Natural killer cell (primary cell): Measurements from ENCODE around the gene TLE1. TPM values are rescaled to one million over a fixed set of nuclear protein-coding genes. Genes with fewer than 3 reads are reported as not detected.
A peak's percentile ranks its signal among the peaks of the same experiment; 100 is the strongest.

ENCODE experiments used
- ATAC-seq, 3 donors: fragments of 150-1000 bp in 2 of 3; fragments of 200-7000 bp in 1 of 3; cut with Tn5 transposase; 1 replicate in 1 of 3; 2 replicates in 2 of 3; pipeline ENCODE4 v1.10.0; 2021; ENCODE audit warnings: mild to moderate bottlenecking in 2 of 3, moderate library complexity in 2 of 3
- DNase-seq, 2 donors: peaks; one replicate each; pipeline versions ENCODE4 v3.0.0 to v3.0.0-alpha.2; 2013 to 2021; ENCODE audit warnings: mixed read lengths in 1 of 2
- H3K27ac ChIP-seq: one replicate; pipeline ENCODE4 v1.5.1; 2013; ENCODE audit warnings: mild to moderate bottlenecking, low read length
- H3K27me3 ChIP-seq: one replicate; pipeline ENCODE4 v1.6.1; 2013; ENCODE audit warnings: low read length; ENCODE audit not compliant: control insufficient read depth, insufficient read depth
- H3K36me3 ChIP-seq: one replicate; pipeline ENCODE4 v1.6.1; 2013; ENCODE audit warnings: low read length; ENCODE audit not compliant: control insufficient read depth, insufficient read depth
- H3K4me1 ChIP-seq: one replicate; pipeline ENCODE4 v1.6.1; 2013; ENCODE audit warnings: low read length; ENCODE audit not compliant: control insufficient read depth, insufficient read depth
- H3K4me3 ChIP-seq: one replicate; pipeline ENCODE4 v1.5.1; 2013; ENCODE audit warnings: low read length
- H3K9me3 ChIP-seq: one replicate; pipeline ENCODE4 v1.6.1; 2013; ENCODE audit warnings: low read length; ENCODE audit not compliant: control insufficient read depth, insufficient read depth
- H3K27ac Mint-ChIP-seq, 2 donors: one replicate each; pipeline ENCODE4 v1.8.0; 2022; ENCODE audit warnings: mild to moderate bottlenecking in 2 of 2, mixed read lengths in 2 of 2, moderate library complexity in 1 of 2
- H3K27me3 Mint-ChIP-seq, 2 donors: one replicate each; pipeline ENCODE4 v1.8.0; 2022; ENCODE audit warnings: low read depth in 2 of 2, mixed read lengths in 2 of 2
- H3K36me3 Mint-ChIP-seq: one replicate; pipeline ENCODE4 v1.8.0; 2022; ENCODE audit warnings: mixed read lengths
- H3K4me1 Mint-ChIP-seq, 2 donors: one replicate each; pipeline ENCODE4 v1.8.0; 2022; ENCODE audit warnings: mixed read lengths in 2 of 2
- H3K4me3 Mint-ChIP-seq: one replicate; pipeline ENCODE4 v1.8.0; 2022; ENCODE audit warnings: mild to moderate bottlenecking, moderate library complexity, mixed read lengths
- H3K9me3 Mint-ChIP-seq, 2 donors: one replicate each; pipeline ENCODE4 v1.8.0; 2022; ENCODE audit warnings: mixed read lengths in 2 of 2
- WGBS: methylation state at CpG from one replicate; pipeline ENCODE4 v1.1.7; 2013; ENCODE audit warnings: missing lambda C conversion rate; ENCODE audit not compliant: insufficient coverage; 5-methylcytosine and 5-hydroxymethylcytosine counted together
- intact Hi-C: fragments of 100-400 bp; cut with micrococcal nuclease; formaldehyde crosslinking; loops from one replicate; pipeline ENCODE4 v1.14.2; 2022
- total RNA-seq, 4 donors: library from RNA; stranded (reverse); fragments of 120-200 nt in 1 of 4; gene quantifications; one replicate each; pipeline versions ENCODE4 v1.2.3 to v1.2.4, GENCODE V29; 2013 to 2022
- TF ChIP-seq, protein P1 (sequence below): fragments of 200-600 bp; IDR thresholded peaks from one replicate; pipeline ENCODE4 v1.8.0; 2022; ENCODE audit warnings: antibody characterized with exemption

TLE1 gene
- total RNA-seq, 3 donors from 2014 or later (not counting 1 experiment from before 2014, with no cell fraction given), result 38.8 to 58.9 (median 44.5) TPM

GRCh38 chr9:81652058-81652687 lies 37.2 kb downstream of the TLE1 start:
- Histone ChIP-seq H3K27me3 (no peaks in the 10 kb centered on the region), H3K27ac (no peak overlapping the region), H3K4me1 (peaks cover 3% of the 10 kb centered on the region), H3K36me3 (peaks cover 11% of the 10 kb centered on the region), H3K9me3 (no peaks in the 10 kb centered on the region), H3K4me3 (no peak overlapping the region)
- TF ChIP-seq, protein P1, sequence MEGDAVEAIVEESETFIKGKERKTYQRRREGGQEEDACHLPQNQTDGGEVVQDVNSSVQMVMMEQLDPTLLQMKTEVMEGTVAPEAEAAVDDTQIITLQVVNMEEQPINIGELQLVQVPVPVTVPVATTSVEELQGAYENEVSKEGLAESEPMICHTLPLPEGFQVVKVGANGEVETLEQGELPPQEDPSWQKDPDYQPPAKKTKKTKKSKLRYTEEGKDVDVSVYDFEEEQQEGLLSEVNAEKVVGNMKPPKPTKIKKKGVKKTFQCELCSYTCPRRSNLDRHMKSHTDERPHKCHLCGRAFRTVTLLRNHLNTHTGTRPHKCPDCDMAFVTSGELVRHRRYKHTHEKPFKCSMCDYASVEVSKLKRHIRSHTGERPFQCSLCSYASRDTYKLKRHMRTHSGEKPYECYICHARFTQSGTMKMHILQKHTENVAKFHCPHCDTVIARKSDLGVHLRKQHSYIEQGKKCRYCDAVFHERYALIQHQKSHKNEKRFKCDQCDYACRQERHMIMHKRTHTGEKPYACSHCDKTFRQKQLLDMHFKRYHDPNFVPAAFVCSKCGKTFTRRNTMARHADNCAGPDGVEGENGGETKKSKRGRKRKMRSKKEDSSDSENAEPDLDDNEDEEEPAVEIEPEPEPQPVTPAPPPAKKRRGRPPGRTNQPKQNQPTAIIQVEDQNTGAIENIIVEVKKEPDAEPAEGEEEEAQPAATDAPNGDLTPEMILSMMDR, result no peak
- WGBS, result 84% methylated on average over 5 of the region's 7 CpGs
- no peak for DNase-seq
- no peaks in the 10 kb centered on the region for H3K9me3 Mint-ChIP-seq
- H3K27ac Mint-ChIP-seq, result peak overlapping the region; percentile 7 to 23
- no peak overlapping the region for H3K4me3 Mint-ChIP-seq
- no peaks in the 10 kb centered on the region for H3K27me3 Mint-ChIP-seq
- peaks cover 9% of the 10 kb centered on the region for H3K36me3 Mint-ChIP-seq
- peaks cover 38 to 61% of the 10 kb centered on the region in 2 donors for H3K4me1 Mint-ChIP-seq
- ATAC-seq, result no peak
- intact Hi-C loops, result no loop called here

GRCh38 chr9:81650586-81651515 lies 38.5 kb downstream of the TLE1 start:
- no peaks in the 10 kb centered on the region for H3K4me1 ChIP-seq
- H3K36me3 Mint-ChIP-seq, result peaks cover 9% of the 10 kb centered on the region
- intact Hi-C loops, result no loop called here
- no peaks in the 10 kb centered on the region for H3K27me3 ChIP-seq
- H3K36me3 ChIP-seq, result peaks cover 11% of the 10 kb centered on the region
- H3K4me1 Mint-ChIP-seq, result peaks cover 35 to 55% of the 10 kb centered on the region in 2 donors
- DNase-seq (no peak), ATAC-seq (no peak)
- no peaks in the 10 kb centered on the region for H3K9me3 ChIP-seq
- no peaks in the 10 kb centered on the region for H3K9me3 Mint-ChIP-seq
- H3K4me3 ChIP-seq, result no peak overlapping the region
- peak overlapping the region; percentile 13 to 62 for H3K27ac Mint-ChIP-seq
- 94% methylated on average over 8 of the region's 8 CpGs for WGBS
- H3K4me3 Mint-ChIP-seq, result no peak overlapping the region
- TF ChIP-seq, protein P1, result no peak
- no peaks in the 10 kb centered on the region for H3K27me3 Mint-ChIP-seq
- no peak overlapping the region for H3K27ac ChIP-seq

DNA sequence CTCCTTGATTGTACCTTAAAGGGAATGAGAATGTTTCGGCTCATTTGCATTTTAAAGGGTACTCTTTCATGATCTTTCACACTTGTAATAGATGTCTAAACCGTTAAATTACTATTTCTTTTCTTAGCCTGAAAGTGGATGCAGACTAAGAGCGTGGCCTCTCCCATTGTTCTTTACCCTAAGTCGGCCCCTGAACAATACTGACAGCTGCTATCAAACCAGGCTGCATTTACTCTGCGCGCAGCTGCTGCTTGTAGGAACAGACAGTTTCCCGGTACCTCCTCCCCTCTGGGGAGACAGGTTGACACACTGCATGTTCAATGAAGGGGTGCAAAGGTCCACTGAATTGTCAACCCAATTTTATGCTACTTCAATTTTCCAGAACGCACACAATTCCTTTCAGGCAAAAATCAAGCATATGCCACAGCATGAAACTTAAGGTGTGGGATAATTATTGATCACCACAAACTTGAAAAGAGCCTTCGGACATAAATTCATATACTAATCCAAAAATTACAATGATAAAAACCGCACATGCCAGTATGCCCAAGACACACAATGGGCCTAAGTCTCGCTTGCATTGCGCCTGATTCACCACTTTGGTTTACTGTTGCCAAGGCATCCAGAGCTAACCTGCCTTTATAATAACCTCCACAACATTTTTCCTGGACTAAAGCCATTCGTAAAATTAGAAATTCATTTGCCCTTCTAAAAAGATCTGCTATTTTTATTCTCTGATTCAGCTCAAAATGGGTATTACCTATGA lies 39.7 kb downstream of the TLE1 start:
- TF ChIP-seq, protein P1, result no peak
- Histone ChIP-seq H3K9me3 (no peaks in the 10 kb centered on the region), H3K27ac (no peak overlapping the region), H3K27me3 (no peaks in the 10 kb centered on the region), H3K36me3 (peaks cover 11% of the 10 kb centered on the region), H3K4me3 (no peak overlapping the region), H3K4me1 (no peaks in the 10 kb centered on the region)
- peaks cover 9% of the 10 kb centered on the region for H3K36me3 Mint-ChIP-seq
- peak overlapping the region in 1 of 2 donors; percentile 62 for H3K27ac Mint-ChIP-seq
- ATAC-seq, result no peak
- no peak for DNase-seq
- H3K9me3 Mint-ChIP-seq, result no peaks in the 10 kb centered on the region
- no peaks in the 10 kb centered on the region for H3K27me3 Mint-ChIP-seq
- no peak overlapping the region for H3K4me3 Mint-ChIP-seq
- peaks cover 29 to 46% of the 10 kb centered on the region in 2 donors for H3K4me1 Mint-ChIP-seq
- intact Hi-C loops, result no loop called here
- whole genome bisulfite sequencing, result 95% methylated on average over 12 of the region's 13 CpGs
